ENCODE data around the gene AK3. TPM values are rescaled to one million over a fixed set of nuclear protein-coding genes. Genes with fewer than 3 reads are reported as not detected.

Gene AK3
- total RNA-seq, 1 donor from 2014 or later: 45.1 TPM

DNA sequence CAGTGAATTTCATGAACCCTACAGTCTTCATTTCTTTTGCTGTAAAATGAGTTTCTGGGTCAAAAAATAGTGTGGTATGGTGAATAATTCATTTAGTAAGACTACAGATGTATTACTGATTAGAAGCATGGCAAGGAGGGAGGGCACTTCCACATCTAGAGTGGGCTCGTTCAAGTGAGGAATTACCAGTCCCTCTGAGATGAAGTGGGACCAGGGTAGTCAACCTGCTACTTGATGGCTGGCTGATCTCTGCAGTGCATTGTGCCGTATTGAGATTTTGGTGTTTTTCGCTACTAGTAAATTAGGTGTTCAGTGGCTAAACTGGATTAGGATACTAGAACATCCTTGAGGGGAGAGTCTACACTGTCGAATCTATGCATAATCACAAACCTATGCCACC, 50.9 kb downstream of the AK3 start:
- H3K27me3 ChIP-seq (ENCODE audit: insufficient read depth, low read length): no peaks in the 10 kb centered on the region
- peaks cover 16% of the 10 kb centered on the region for H4K20me1 ChIP-seq (ENCODE audit: insufficient read depth, low read length)
- peaks cover 46% of the 10 kb centered on the region for H3K79me2 ChIP-seq (ENCODE audit: insufficient read depth, low read length)
- H3K4me1 ChIP-seq (ENCODE audit: insufficient read depth, low read length): peaks cover 4% of the 10 kb centered on the region
- Mint-ChIP-seq H3K27ac (ENCODE audit: unreplicated experiment) (peak overlapping the region; percentile 4), H3K4me1 (ENCODE audit: low read depth, unreplicated experiment) (peaks cover 8% of the 10 kb centered on the region), H3K4me3 (ENCODE audit: unreplicated experiment) (no peak overlapping the region), H3K9me3 (ENCODE audit: unreplicated experiment) (no peaks in the 10 kb centered on the region), H3K36me3 (ENCODE audit: low read depth, unreplicated experiment) (peaks cover 3% of the 10 kb centered on the region), H3K27me3 (ENCODE audit: low read depth, unreplicated experiment) (no peaks in the 10 kb centered on the region)
- TF ChIP-seq CTCF (IDR thresholded peaks at IDR 0.05; ENCODE audit: insufficient read depth, low read depth, low read length): no peak
- TF ChIP-seq EZH2 (IDR thresholded peaks at IDR 0.05; ENCODE audit: insufficient read depth, low read length): no peak
- H3K27ac ChIP-seq (ENCODE audit: low read depth, low read length): no peak overlapping the region
- no peak overlapping the region for H3K4me2 ChIP-seq (ENCODE audit: low read length)
- FAIRE-seq (no peak), DNase-seq (ENCODE audit: low read depth) (no peak)
- no peaks in the 10 kb centered on the region for H3K36me3 ChIP-seq (ENCODE audit: insufficient read depth, low read length)
- H3K9ac ChIP-seq (ENCODE audit: low read length): no peak overlapping the region
- H2AFZ ChIP-seq (ENCODE audit: low read depth, low read length): no peak overlapping the region
- no peak overlapping the region for H3K4me3 ChIP-seq (ENCODE audit: insufficient read depth, low read depth, low read length)
- no peaks in the 10 kb centered on the region for H3K9me3 ChIP-seq (ENCODE audit: insufficient read depth, low read depth, low read length)

- Mint-ChIP-seq H3K36me3 (ENCODE audit: low read depth, unreplicated experiment) (peaks cover 3% of the 10 kb centered on the region), H3K9me3 (ENCODE audit: unreplicated experiment) (no peaks in the 10 kb centered on the region), H3K27ac (ENCODE audit: unreplicated experiment) (no peak overlapping the region), H3K27me3 (ENCODE audit: low read depth, unreplicated experiment) (no peaks in the 10 kb centered on the region), H3K4me1 (ENCODE audit: low read depth, unreplicated experiment) (peaks cover 8% of the 10 kb centered on the region), H3K4me3 (ENCODE audit: unreplicated experiment) (no peak overlapping the region)
- Histone ChIP-seq H3K79me2 (ENCODE audit: insufficient read depth, low read length) (peaks cover 42% of the 10 kb centered on the region), H3K4me2 (ENCODE audit: low read length) (no peak overlapping the region), H3K9ac (ENCODE audit: low read length) (no peak overlapping the region), H3K9me3 (ENCODE audit: insufficient read depth, low read depth, low read length) (no peaks in the 10 kb centered on the region), H2AFZ (ENCODE audit: low read depth, low read length) (no peak overlapping the region), H3K27ac (ENCODE audit: low read depth, low read length) (no peak overlapping the region), H3K27me3 (ENCODE audit: insufficient read depth, low read length) (no peaks in the 10 kb centered on the region), H4K20me1 (ENCODE audit: insufficient read depth, low read length) (peaks cover 12% of the 10 kb centered on the region), H3K4me1 (ENCODE audit: insufficient read depth, low read length) (peaks cover 4% of the 10 kb centered on the region), H3K4me3 (ENCODE audit: insufficient read depth, low read depth, low read length) (no peak overlapping the region), H3K36me3 (ENCODE audit: insufficient read depth, low read length) (peaks cover 3% of the 10 kb centered on the region)
- no peak for FAIRE-seq
- DNase-seq (ENCODE audit: low read depth): peak; percentile 26
- TF ChIP-seq EZH2 (IDR thresholded peaks at IDR 0.05; ENCODE audit: insufficient read depth, low read length) (no peak), CTCF (IDR thresholded peaks at IDR 0.05; ENCODE audit: insufficient read depth, low read depth, low read length) (no peak)
Measured at GRCh38 chr9:4689687-4690104, 51.3 kb downstream of the AK3 start.

GRCh38 chr9:4689021-4689420, 52.0 kb downstream of the AK3 start:
- Histone ChIP-seq H3K9me3 (ENCODE audit: insufficient read depth, low read depth, low read length) (no peaks in the 10 kb centered on the region), H4K20me1 (ENCODE audit: insufficient read depth, low read length) (peaks cover 10% of the 10 kb centered on the region), H3K9ac (ENCODE audit: low read length) (no peak overlapping the region), H3K36me3 (ENCODE audit: insufficient read depth, low read length) (peaks cover 3% of the 10 kb centered on the region), H3K4me2 (ENCODE audit: low read length) (no peak overlapping the region), H3K27me3 (ENCODE audit: insufficient read depth, low read length) (no peaks in the 10 kb centered on the region), H3K4me3 (ENCODE audit: insufficient read depth, low read depth, low read length) (no peak overlapping the region), H3K27ac (ENCODE audit: low read depth, low read length) (no peak overlapping the region), H3K4me1 (ENCODE audit: insufficient read depth, low read length) (peaks cover 4% of the 10 kb centered on the region), H2AFZ (ENCODE audit: low read depth, low read length) (no peak overlapping the region), H3K79me2 (ENCODE audit: insufficient read depth, low read length) (peaks cover 38% of the 10 kb centered on the region)
- DNase-seq (ENCODE audit: low read depth) (no peak), FAIRE-seq (no peak)
- H3K27me3 Mint-ChIP-seq (ENCODE audit: low read depth, unreplicated experiment): no peaks in the 10 kb centered on the region
- no peak for TF ChIP-seq CTCF (IDR thresholded peaks at IDR 0.05; ENCODE audit: insufficient read depth, low read depth, low read length)
- TF ChIP-seq EZH2 (IDR thresholded peaks at IDR 0.05; ENCODE audit: insufficient read depth, low read length): no peak
- no peak overlapping the region for H3K4me3 Mint-ChIP-seq (ENCODE audit: unreplicated experiment)
- H3K27ac Mint-ChIP-seq (ENCODE audit: unreplicated experiment): no peak overlapping the region
- peaks cover 3% of the 10 kb centered on the region for H3K36me3 Mint-ChIP-seq (ENCODE audit: low read depth, unreplicated experiment)
- no peaks in the 10 kb centered on the region for H3K9me3 Mint-ChIP-seq (ENCODE audit: unreplicated experiment)
- H3K4me1 Mint-ChIP-seq (ENCODE audit: low read depth, unreplicated experiment): peaks cover 8% of the 10 kb centered on the region

Data from astrocyte (in vitro differentiated cells and primary cell).